NCI-H510A treated with DMSO at 0.1 percent for 48 hours (cell line): ENCODE measurements around the gene TMEM132C.
"Not testable (repeated sequence)": the region's sequence is repeated elsewhere in the genome, so short reads cannot be mapped to it uniquely, and the experiment has no call there.

ENCODE experiments used
- DNase-seq: peaks from one replicate; lab custom pipeline; 2025; lab: John Stamatoyannopoulos, UW

Gene TMEM132C

DNA sequence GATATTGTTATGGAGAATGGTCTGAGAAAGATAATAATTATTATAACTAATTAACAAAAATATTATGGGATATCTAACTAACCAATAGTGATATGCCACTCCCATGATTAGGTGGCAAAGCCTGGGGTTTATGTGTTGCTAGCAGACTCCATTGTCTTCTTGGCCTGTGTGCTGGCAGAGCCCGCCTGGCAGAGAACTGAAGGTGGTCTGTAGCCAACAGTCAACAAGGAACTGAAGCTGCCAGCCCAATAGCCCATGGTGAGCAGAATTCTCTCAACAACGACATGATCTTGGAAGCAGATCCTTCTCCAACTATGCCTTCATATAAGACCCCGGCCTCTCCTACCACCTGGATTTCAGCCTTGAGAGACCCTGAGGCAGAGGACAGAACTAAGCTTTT, 298.0 kb downstream of the TMEM132C start:
- no peak for DNase-seq

DNA sequence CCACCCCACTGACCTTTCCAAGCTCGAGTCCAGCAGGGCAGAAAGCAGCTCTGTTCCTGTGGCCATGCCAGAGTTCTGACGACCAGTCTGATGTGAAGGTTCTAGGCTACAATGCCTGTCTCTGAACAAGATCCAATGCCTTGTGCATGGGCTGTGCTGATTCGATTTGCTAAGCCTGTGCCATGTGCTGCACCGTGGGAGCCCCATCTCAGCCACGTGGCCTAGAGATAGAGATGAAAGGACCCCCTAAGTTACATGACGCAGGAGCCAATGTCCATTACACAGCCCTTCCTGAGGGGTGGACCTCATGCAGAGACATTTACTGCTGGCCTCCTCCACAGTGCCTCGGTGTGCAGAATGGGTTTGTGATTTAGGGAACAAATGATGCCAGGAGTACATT, 300.8 kb downstream of the TMEM132C start:
- DNase-seq: no peak

DNA sequence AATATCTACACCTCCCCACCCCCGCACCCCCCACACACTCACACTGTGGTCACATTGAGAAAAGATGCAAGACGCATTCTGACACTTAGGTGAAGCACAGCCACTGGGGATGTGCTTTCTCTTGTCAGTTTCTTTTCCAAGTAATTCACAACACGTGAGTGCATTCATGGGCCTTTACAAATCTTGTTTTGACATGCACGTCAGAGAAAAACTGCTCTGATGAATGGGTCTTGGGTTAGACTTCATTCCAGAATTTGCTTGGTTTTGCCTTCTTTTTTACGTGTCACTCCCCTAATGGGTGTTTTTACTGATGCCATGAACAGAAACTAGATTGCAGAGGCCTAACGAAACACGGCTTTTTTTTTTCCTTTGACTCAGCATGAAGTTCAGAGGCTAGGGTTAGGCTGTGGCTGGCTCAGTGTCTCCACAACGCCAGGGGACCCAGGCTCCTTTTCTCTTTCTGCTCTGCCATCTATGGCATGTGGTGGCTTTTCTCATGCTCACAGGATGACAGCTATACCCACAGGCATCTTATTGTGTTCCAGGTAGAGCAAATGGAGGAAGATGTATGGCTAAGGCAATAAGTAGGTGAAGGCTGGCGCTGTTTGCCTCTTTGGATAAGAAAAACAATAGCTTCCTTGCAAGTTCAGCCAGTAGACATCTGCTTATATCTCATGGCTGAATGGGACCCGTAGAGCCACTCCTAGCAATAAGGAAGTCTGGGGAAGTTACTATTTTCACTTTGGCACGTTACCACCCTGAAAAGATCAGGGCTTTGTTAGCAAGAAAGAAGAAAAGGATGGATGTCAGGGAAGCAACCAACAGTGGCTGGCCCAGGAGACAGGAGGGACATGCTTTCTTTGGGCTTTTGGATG, 303.5 kb downstream of the TMEM132C start:
- DNase-seq: no peak

DNA sequence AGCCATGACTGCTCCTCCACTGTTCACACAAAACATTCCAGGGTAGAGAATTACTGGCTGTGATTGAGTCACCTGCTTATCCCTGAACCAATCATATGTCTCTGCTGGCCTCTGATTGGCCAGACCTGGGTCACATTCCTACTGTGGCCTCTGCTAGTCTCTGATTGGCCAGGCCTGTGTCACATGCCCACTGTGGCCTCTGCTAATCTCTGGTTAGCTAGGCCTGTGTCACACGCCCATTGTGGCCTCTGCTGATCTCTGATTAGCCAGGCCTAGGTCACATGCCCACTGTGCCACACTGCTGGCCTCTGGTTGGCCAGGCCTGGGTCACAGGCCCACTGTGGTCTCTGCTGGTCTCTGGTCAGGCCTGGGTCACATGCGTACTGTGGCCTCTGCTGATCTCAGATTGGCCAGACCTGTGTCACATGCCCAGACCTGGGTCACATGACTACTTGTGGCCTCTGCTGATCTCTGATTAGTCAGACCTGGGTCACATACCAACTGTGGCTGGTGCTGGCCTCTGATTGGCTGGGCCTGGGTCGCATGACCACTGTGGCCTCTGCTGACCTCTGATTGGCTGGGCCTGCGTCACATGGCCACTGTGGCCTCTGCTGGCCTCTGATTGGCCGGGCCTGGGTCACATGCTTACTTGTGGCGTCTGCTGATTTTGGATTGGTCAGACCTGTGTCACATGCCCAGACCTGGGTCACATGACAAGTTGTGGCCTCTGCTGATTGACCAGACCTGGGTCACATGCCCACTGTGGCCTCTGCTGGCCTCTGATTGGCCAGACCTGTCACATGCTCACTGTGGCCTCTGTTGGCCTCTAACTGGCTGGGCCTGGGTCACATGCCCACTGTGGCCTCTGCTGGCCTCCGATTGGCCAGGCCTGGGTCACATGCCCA, 305.2 kb downstream of the TMEM132C start:
- no peak for DNase-seq

DNA sequence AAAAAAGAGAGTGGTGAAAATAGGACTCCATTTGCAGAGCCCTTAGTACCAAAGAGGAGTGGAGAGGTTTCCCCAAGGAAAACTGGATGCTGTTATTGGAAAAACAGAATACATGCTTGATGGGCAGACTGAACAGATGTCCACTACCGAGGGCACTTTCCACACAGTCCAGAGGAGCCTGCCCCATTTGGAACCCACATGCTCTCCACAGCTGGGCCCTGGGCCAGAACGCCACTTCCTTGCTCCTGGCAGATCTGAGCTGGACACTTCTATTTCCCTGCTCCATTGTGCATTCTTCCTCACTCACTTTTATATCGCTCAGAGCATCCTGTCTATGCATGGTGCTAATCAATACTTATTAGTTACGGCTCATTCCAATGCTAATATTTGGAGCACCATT, 306.9 kb downstream of the TMEM132C start:
- DNase-seq: no peak

DNA sequence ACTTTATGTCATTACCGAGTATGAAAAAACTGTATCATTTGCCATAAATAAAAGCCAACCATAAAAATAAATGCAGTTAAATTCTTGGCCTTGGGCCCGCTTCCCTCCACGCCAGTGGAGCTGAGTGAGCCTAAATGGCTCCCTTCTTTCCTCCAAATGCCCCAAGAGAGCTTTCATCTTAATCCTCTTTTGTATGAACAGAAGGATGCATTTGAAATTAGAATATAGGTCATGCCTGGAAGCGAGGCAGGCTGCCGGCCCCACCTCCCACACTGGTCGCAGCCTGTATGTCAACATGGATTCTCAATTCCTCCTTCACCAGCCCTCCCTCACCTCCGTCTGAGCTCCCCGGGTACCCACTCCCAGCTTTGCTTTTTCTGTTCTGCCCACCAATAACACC, 311.1 kb downstream of the TMEM132C start:
- no peak for DNase-seq

DNA sequence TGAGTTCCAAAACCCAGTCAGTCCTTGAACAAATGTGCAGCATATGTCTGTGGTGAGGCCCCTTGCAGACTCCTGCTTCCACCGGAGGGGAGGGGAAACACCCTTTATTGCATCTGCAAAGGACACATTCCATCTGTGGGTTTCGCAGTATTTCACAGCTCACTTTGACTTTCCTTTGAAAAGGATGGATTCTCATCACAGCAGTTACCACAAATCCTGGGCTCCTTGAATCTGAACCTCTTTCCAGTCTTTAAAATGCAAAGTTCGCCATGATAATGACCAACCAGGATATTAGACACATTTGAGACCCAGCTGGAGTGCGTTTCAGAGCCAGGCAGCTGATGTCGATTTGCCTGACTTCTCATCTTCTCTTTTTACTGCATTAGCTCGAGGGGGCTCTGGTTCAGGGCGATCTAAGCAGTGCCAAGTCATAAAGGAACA, 314.4 kb downstream of the TMEM132C start:
- no peak for DNase-seq

DNA sequence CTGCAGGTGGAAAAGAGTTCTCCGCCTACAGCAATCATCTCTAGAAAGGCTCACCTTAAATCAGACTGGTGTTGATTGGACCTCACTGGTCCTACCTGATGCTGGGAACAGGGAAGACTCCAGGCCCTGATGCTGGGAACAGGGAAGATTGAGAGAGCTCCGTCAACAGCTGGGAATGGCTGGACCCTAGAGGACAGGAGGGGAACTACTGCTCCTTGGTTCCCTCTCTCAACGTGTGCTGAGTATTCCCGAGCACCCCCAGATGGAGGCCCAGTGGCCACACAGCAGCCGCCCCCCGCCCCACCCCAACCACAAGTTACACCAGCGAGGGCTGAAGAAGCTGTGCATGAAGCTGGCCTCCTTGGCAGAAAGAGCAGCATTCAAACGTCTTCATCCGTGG, 316.5 kb downstream of the TMEM132C start:
- DNase-seq: no peak

DNA sequence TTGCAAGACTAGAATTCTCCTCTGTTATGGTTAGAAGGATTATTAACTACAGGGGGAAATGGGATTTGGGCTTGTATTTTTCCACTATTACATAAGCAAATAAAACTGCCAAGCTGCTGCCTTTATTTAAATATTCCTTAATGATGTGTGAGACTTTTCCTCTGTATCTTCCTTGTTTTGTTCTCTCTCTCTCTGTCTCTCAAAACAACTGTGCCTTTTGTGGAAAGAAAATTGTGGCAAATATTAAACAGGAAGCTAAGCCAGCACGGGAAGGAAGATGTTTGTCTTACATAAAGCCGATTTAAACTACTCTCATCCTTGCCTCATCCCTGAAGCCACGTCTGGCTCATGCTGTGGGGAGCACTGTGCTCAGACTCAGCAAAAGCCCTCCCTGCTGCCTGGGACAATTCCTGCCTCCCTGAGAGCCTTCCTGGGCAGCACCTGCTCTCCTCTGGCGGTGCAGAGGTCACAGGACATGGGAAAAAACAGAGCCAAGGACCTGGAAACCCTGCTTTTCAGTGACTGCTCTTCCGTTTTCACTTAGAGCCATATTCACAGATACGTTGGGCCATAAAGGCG, 319.6 kb downstream of the TMEM132C start:
- DNase-seq: peak; percentile 6

DNA sequence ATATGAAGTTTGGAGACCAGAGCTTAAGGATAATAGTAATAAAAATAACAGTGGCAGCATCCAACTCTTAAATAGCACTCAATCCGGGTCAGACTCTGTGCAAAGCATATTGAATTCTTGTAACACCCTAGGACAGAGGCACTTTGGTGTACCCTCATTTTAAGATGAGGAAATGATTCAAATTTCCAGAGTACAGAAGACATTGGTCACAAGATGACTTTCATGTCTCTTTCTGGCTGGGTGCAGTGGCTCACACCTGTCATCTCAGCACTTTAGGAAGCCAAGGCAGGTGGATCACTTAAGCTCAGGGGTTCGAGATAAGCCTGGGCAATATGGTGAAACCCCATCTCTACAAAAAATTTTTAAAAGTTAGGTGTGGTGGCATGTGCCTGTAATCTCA, 320.9 kb downstream of the TMEM132C start:
- DNase-seq: no peak

DNA sequence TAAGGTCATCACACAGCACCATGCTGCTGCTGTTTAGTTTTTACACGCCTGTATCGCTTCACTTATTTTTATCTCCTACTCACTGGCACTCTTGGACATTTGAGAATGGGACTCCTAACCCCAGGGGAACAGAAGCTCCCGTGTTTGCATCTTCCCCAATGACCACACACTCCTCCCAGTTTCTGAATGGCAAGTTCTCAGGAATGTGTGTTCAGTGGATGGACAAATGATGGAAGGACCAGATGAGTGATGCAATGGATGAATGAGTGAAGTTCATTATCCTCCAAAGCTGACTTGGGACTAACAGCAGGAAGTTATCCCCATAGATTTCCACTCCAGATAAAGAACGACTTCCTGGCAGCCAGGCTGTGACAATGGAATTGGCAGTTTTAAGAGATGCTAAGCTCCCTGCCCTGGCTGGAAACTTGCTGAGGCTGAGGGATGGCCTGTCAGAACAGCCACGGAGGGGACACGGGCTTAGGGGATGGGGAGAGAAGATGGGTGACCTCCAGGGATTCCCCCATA, 325.3 kb downstream of the TMEM132C start:
- no peak for DNase-seq

DNA sequence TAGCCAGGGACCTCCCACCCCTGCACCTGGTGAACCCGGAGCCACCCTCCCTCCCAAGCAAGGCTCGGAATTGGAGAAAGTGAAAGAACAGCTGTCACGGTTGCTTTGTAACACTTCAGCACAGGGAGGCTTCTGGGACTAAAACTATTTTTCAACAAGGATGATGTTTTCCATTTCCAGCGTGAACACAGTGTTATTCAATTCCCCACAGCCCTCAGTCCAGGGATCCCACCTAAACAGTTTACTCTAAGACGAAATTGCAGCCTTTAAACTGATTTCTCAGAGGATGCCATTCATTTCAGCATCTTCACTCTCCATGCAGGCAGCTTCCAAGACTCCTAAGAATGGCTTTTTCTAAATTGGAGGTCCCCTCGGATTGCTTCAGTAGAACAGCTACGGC, 327.6 kb downstream of the TMEM132C start:
- no peak for DNase-seq

DNA sequence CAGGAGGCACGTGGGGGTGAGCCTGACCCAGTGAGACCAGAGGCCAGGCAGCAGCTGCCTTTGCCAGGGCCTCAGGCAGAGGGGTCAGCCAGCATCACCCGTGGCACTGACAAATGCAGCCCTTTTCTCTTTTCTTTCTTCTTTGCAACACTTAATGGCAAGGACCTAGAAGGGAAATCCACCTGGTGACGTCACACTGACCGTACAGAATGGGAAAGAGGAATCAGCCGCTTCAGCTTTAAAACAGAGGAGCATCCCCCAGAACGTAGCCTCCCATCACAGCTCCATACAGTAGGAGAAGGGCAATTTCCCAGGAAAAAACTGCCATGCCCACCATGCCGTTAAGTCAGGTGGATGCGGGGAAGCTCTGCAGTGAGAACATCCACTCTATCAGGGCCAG, 328.6 kb downstream of the TMEM132C start:
- DNase-seq: no peak

DNA sequence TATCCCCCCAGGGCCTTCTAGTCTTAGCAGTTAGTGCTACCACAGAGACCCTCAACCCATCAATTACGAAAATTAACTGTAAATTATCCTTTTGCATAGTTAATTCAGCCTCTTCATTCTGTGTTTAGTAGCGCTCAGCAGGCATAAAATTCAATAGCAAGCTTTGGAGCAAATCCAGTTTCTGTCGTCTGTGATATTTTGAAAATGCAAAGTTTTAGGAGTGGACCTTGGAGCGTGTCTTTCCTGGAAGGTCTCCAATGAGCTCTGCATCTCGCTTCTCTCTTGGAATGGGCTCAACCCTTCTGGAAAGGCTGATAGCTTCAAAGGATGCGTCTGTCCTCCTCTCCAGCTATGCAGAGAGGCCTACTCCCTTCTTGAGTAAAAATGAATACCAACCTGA, 333.9 kb downstream of the TMEM132C start:
- no peak for DNase-seq

DNA sequence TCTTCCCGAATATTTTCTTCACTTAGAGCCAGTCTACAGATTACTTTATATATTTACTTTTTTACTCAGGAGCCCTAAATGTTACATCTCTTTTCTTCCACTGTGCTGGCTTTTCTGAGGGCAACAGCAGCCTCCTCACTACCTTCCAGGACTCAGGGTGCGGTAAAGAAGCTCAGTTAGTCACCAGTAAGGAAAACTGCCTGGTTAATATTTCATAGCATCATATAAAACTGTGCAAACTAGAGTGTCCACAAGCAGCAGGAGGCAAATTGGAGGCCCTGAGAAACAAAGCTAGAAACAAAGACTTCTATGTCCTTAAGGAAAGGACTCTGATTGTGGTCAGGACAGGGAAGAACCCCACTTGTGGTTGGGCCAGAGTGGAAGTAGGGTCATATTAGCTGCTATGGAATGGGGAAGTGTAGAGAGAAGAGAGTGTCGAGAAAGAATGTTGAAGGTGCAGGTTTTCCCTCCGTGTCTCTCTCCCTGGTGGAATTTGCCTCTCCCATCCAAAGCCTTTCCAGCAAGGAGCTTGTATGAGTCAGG, 336.7 kb downstream of the TMEM132C start:
- no peak for DNase-seq

DNA sequence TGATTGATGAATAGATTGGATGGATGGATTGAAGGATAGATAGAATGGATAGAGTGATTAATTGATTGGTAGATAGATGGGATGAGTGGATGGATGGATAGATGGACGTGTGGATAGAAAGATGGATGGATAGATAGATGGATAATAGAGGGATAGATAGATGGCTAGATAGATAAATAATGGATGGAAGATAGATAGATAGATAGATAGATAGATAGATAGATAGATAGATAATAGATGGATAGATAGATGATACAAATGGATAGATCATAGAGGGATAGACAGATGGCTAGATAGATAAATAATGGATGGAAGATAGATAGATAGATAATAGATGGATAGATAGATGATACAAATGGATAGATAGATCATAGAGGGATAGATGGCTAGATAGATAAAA, 337.2 kb downstream of the TMEM132C start:
- not testable (repeated sequence) for DNase-seq

DNA sequence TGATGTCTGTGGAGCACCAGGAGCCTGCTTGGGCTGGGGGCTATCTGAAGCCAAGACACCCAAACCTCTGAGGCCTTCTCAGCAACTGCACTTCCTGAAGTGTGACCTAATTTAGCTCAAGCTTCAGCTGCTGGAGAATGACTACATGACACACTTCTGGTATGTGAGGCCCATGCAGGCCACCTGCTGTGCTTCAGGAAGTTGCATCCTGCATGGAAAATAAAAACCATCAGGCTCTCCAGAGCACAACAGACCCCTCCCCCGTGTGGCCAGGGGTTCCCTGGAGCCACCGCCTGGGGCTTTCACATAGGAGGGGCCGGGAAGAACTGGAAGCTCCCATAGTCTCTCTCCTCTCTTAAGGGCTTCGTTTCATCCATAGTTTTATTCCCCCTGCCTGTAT, 339.1 kb downstream of the TMEM132C start:
- DNase-seq: peak; percentile 62

DNA sequence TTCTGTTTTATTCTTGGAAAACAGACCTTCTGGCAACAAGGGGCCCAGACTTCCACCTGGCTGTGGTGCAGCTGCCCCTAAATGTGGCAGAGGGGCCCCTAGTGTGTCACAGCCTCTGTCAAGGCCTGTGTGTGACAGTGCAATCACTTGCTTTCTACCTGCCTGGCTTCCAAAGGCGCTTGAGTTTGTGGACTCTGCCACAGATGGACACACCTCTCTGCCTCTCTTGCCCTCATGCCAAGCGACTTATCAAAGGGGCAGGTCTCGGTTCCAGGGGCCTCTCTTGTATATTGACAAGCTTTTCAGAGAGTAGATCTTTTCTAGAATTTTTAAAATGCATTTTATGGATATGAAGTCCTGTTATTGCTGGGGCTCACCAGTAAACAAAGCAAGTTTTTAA, 339.6 kb downstream of the TMEM132C start:
- no peak for DNase-seq

DNA sequence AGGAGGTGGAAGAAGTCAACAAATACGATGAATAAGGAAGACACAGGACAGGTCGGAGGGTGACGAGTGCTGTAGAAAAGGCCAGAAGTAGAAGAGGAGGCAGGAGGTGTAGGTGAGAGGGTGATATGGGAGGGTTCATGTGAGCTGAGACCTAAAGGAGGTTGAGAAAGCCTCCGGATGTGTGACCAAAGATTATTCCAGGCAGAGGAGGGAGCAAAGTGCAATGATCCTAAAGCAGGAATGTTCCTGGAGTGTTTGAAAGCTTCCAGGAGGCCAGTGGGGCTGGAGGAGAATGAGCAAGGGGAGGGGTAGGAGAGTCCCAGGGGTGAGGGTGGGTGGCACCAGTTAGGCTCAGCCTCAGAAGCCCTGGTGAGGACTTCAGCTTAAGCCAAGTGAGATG, 340.0 kb downstream of the TMEM132C start:
- no peak for DNase-seq

DNA sequence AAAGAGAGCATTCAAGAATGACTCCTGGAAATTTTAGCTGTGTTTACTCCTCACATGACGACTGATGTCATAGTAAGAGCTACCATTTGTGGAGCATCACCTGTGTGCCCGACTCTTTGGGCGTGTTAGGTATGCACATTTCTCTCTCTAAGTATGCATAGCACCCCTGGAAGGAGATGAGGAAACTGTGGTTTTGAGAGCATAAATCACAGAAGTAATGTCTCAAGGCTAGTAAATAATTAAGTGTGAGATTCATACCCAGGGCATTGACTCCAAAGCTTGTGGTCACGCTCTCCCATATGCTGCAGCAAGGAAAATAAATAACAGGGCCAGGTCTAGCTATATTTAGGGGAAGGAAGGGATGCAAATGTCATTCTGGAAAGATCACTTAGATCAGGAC, 340.7 kb downstream of the TMEM132C start:
- no peak for DNase-seq

DNA sequence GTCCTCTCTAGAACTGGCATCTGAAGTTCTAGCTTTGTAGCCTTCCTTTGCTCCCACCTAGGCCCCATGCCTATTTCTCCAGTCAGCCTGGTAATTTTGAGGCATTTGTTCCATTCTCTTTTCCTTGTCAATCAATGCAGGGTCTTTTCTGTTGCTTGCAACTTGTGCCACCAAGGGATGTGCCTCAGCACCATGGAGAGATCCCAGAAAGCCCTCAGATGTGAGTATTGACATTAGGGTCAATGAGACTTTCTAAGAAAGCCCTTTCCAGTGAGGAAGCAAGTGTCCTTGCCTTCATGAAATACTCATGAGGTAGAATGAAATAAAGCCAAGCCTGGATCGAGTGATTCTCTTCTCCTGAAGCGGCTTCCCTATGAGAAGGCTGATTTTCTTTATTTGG, 342.9 kb downstream of the TMEM132C start:
- DNase-seq: no peak

DNA sequence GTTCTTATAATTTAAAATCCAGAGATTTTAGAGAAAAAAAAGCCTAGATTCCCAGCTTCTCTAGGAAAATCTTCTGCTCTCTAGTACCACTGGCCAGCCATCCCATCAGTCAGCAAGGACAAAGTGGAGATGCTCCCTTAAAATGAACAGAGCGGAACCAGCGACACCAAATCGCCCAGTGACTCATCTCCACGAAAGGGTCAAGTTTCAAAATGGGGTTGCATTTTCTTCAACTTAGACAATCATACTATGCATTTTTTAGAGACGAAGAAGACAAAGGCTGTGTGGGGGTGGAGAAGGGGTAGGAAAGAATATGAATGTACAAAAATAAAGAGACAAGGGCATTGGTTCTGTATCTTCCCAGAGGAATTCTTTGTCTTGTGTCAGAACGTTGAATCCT, 344.8 kb downstream of the TMEM132C start:
- no peak for DNase-seq
